SU-DHL-6 (cell line): ENCODE results near the gene KCNF1.
A peak's percentile ranks its signal among the peaks of the same experiment; 100 is the strongest.

Experiments used
- H2AFZ ChIP-seq: fragments of 200-600 bp; sonication (generic); 2 replicates; pipeline ENCODE4 v1.6.1; 2014; ENCODE audit warnings: low read depth, mild to moderate bottlenecking, moderate library complexity, mixed read lengths, antibody characterized with exemption, low read length; ENCODE audit not compliant: severe bottlenecking
- H3F3A ChIP-seq: fragments of 200-600 bp; shearing (Covaris generic); 2 replicates; pipeline ENCODE4 v1.6.0; 2016; ENCODE audit warnings: antibody characterized with exemption, mild to moderate bottlenecking; ENCODE audit not compliant: insufficient read depth
- H3K27ac ChIP-seq: fragments of 200-600 bp; sonication (generic); 2 replicates; pipeline ENCODE4 v1.5.1; 2016; ENCODE audit warnings: low read depth, mild to moderate bottlenecking, low read length, moderate library complexity, mixed read lengths
- H3K27me3 ChIP-seq: fragments of 200-600 bp; sonication (generic), shearing (Covaris generic); 2 replicates; pipeline ENCODE4 v1.6.0; 2014; ENCODE audit warnings: mild to moderate bottlenecking, low read length
- H3K36me3 ChIP-seq: fragments of 200-600 bp; sonication (generic); 2 replicates; pipeline ENCODE4 v1.6.1; 2014; ENCODE audit warnings: mild to moderate bottlenecking, low read length, mixed read lengths
- H3K4me2 ChIP-seq: fragments of 300-600, 200-600 bp; shearing (Covaris generic), sonication (generic); 2 replicates; pipeline ENCODE4 v1.6.0; 2014; ENCODE audit warnings: low read length, low read depth, mild to moderate bottlenecking; ENCODE audit not compliant: poor library complexity, severe bottlenecking
- H3K4me3 ChIP-seq: fragments of 200-600 bp; sonication (generic); 2 replicates; pipeline ENCODE4 v1.5.1; 2014; ENCODE audit warnings: antibody characterized with exemption, low read length, mild to moderate bottlenecking, mixed read lengths; ENCODE audit not compliant: insufficient read depth, poor library complexity, severe bottlenecking
- H3K79me2 ChIP-seq: fragments of 200-600 bp; sonication (generic); 2 replicates; pipeline ENCODE4 v1.6.1; 2014; ENCODE audit warnings: mild to moderate bottlenecking, low read length, moderate library complexity; ENCODE audit not compliant: insufficient read depth
- H3K9ac ChIP-seq: fragments of 200-600 bp; sonication (generic); 2 replicates; pipeline ENCODE4 v1.7.0; 2014; ENCODE audit warnings: mild to moderate bottlenecking, low read length
- H3K9me2 ChIP-seq: fragments of 200-600 bp; sonication (generic); replicated peaks from 2 replicates; pipeline ENCODE4 v1.6.1; 2014; ENCODE audit warnings: low read length; ENCODE audit not compliant: insufficient read depth
- H3K9me3 ChIP-seq: fragments of 200-600 bp; sonication (generic); 2 replicates; pipeline ENCODE4 v1.6.1; 2014; ENCODE audit warnings: low read length, mixed read lengths; ENCODE audit not compliant: insufficient read depth
- H4K20me1 ChIP-seq: fragments of 200-600 bp; sonication (generic); 2 replicates; pipeline ENCODE4 v1.6.1; 2014; ENCODE audit warnings: low read depth, mild to moderate bottlenecking, antibody characterized with exemption, low read length, moderate library complexity, mixed read lengths
- EZH2phosphoT487 ChIP-seq: fragments of 200-600 bp; sonication (generic), shearing (Covaris generic); conservative IDR thresholded peaks from 2 replicates; pipeline ENCODE4 v1.6.1; 2018; ENCODE audit warnings: mild to moderate bottlenecking, antibody characterized with exemption, low read length, moderate library complexity, mixed read lengths
- TF ChIP-seq, protein P1 (sequence below): fragments of 200-600 bp; sonication (generic); IDR thresholded peaks from one replicate; pipeline ENCODE4 v1.5.1; 2017; ENCODE audit warnings: antibody characterized with exemption, mild to moderate bottlenecking, low read length, moderate library complexity; ENCODE audit not compliant: insufficient read depth, poor library complexity, severe bottlenecking

Gene KCNF1

DNA sequence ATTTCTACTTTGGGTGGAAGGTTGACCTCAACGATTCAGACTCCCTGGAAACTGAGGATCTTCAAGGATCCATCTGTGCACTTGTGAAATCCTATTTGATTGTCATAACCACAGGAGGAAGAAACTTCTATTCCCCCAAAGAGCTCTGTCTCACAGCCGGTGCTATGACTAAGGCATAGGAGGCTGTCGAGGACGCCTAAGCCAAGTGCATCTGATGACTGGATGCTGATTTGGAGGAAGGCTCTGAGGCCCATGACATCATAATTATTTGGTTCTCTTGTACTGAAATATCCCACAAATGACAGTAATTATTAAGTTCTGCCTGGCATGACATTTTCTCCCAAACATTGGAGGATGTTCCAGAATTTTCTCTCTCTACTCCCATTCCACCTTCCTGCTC, 13.8 kb upstream of the KCNF1 start:
- Histone ChIP-seq H3K36me3 (no peaks in the 10 kb centered on the region), H4K20me1 (no peaks in the 10 kb centered on the region), H3K4me2 (no peak overlapping the region), H3K27ac (no peak overlapping the region), H2AFZ (no peak overlapping the region), H3K27me3 (no peaks in the 10 kb centered on the region), H3K4me3 (no peak overlapping the region), H3K9ac (no peak overlapping the region), H3K9me2 (no peaks in the 10 kb centered on the region), H3F3A (no peaks in the 10 kb centered on the region), H3K9me3 (no peaks in the 10 kb centered on the region), H3K79me2 (no peaks in the 10 kb centered on the region)
- TF ChIP-seq, protein P1, sequence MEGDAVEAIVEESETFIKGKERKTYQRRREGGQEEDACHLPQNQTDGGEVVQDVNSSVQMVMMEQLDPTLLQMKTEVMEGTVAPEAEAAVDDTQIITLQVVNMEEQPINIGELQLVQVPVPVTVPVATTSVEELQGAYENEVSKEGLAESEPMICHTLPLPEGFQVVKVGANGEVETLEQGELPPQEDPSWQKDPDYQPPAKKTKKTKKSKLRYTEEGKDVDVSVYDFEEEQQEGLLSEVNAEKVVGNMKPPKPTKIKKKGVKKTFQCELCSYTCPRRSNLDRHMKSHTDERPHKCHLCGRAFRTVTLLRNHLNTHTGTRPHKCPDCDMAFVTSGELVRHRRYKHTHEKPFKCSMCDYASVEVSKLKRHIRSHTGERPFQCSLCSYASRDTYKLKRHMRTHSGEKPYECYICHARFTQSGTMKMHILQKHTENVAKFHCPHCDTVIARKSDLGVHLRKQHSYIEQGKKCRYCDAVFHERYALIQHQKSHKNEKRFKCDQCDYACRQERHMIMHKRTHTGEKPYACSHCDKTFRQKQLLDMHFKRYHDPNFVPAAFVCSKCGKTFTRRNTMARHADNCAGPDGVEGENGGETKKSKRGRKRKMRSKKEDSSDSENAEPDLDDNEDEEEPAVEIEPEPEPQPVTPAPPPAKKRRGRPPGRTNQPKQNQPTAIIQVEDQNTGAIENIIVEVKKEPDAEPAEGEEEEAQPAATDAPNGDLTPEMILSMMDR, result no peak
- TF ChIP-seq EZH2phosphoT487, result no peak

DNA sequence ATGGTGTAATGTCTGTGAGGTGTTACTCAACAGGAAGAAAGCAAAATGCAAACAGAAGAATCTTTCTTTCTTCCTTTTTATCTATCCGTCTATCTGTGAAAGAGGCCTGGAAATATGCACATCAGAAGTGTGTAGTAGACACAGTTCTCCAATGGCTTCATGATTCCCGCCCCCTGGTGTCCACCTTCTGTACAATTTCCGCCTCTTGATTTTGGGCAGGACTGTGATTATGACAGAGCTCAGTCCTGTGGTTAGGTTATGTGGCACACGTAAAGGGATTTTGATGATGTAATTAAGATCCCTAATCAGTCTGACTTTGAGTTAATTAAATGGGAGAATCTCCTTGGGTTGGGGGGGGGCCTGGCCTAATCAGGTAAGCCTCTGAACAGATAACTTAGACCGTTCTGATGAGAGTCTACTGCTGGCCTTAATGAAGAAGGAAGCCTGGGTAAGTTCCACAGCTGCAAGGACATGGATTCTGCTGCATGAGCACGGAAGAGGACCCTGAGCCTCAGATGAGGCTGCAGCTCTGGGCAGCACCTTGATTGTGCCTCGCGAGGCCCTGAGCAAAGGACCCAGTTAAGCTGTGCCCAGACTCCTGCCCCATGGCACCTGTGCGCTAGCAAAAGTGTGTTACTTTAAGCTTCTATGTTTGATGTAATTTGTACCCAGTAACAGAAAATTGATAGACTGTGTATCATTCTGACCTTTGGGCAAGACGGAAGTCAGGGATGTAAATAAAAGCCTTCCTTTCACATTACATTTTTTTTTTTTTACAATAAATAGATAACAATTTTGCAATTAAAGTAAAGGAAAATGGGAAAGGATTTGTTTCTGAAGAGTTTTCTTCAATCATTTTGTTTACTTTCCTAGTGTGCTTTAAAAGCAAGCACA, 11.3 kb upstream of the KCNF1 start:
- Histone ChIP-seq H3K9me3 (no peaks in the 10 kb centered on the region), H3K4me2 (no peak overlapping the region), H2AFZ (no peak overlapping the region), H3K36me3 (no peaks in the 10 kb centered on the region), H3K27ac (no peak overlapping the region), H3K9me2 (no peaks in the 10 kb centered on the region), H3K9ac (no peak overlapping the region), H3K79me2 (no peaks in the 10 kb centered on the region), H3K4me3 (no peak overlapping the region), H3K27me3 (no peaks in the 10 kb centered on the region), H3F3A (no peaks in the 10 kb centered on the region), H4K20me1 (no peaks in the 10 kb centered on the region)
- no peak for TF ChIP-seq EZH2phosphoT487
- TF ChIP-seq, protein P1, result peak; percentile 46

DNA sequence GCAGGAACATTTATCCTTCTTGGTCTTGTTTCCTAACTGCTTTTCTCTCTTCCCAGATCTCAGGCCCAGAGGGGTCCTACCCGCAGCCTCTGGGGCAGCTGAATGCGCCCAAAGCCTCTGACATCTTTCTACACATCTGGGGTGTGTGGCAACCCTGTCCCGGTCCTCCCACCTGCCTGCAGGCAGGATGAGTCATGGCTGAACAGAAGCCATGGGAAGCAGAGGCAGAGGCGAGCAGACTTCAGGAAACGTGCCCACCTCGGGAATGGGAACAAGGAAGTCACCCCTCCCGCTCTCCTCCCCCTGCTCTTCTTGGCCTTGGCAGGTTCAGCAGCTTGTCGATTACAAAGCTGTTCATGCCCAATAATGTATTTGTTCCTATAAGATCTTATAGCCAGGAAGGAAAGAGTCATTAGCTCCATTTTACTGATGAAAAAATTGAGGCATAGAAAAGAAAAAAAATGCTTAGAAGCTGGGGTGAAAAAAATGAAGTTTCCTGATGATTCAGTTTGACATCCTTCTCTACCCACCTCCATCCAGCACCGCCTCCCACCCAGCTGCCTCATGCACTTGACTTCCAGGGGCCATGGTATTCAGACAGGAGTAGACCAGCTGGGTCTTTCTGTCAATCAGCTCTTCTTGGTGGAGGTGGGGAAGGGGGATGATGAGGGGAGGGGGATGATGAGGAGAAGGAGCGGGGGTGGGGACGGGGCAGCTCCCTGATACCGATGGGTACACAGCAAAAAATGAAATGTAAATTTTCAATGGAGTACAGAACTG, 10.4 kb upstream of the KCNF1 start:
- H3K9me3 ChIP-seq, result no peaks in the 10 kb centered on the region
- no peak overlapping the region for H3K9ac ChIP-seq
- H3K4me2 ChIP-seq, result no peak overlapping the region
- H3K27ac ChIP-seq, result no peak overlapping the region
- no peaks in the 10 kb centered on the region for H3K27me3 ChIP-seq
- H3K9me2 ChIP-seq, result no peaks in the 10 kb centered on the region
- H3K4me3 ChIP-seq, result no peak overlapping the region
- TF ChIP-seq, protein P1, result no peak
- no peak for TF ChIP-seq EZH2phosphoT487
- H3K79me2 ChIP-seq, result no peaks in the 10 kb centered on the region
- H2AFZ ChIP-seq, result no peak overlapping the region
- no peaks in the 10 kb centered on the region for H3K36me3 ChIP-seq
- no peaks in the 10 kb centered on the region for H4K20me1 ChIP-seq
- H3F3A ChIP-seq, result no peaks in the 10 kb centered on the region
